ENCODE data around the gene PIAS2.

GRCh38 chr18:46829531-46829930 lies 87.8 kb downstream of the PIAS2 start:
- TF ChIP-seq ZNF41 (CRISPR knock-in tag; conservative IDR thresholded peaks at IDR 0.05) (no peak), POLR2A (conservative IDR thresholded peaks at IDR 0.05) (no peak), MLLT1 (IDR thresholded peaks at IDR 0.05) (no peak), TCF3 (CRISPR knock-in tag; IDR thresholded peaks at IDR 0.05) (no peak), HNRNPK (IDR thresholded peaks at IDR 0.05; ENCODE audit: low read depth, low read length, poor library complexity, severe bottlenecking) (no peak), BRCA1 (IDR thresholded peaks at IDR 0.05) (no peak), BRCA1 (CRISPR knock-in tag; IDR thresholded peaks at IDR 0.05) (no peak), ZNF699 (CRISPR knock-in tag; IDR thresholded peaks at IDR 0.05; ENCODE audit: insufficient replicate concordance) (no peak)
- TF ChIP-seq, protein P1, sequence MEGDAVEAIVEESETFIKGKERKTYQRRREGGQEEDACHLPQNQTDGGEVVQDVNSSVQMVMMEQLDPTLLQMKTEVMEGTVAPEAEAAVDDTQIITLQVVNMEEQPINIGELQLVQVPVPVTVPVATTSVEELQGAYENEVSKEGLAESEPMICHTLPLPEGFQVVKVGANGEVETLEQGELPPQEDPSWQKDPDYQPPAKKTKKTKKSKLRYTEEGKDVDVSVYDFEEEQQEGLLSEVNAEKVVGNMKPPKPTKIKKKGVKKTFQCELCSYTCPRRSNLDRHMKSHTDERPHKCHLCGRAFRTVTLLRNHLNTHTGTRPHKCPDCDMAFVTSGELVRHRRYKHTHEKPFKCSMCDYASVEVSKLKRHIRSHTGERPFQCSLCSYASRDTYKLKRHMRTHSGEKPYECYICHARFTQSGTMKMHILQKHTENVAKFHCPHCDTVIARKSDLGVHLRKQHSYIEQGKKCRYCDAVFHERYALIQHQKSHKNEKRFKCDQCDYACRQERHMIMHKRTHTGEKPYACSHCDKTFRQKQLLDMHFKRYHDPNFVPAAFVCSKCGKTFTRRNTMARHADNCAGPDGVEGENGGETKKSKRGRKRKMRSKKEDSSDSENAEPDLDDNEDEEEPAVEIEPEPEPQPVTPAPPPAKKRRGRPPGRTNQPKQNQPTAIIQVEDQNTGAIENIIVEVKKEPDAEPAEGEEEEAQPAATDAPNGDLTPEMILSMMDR (IDR thresholded peaks at IDR 0.05 in 2 of 3, conservative IDR thresholded peaks at IDR 0.05 in 1 of 3; ENCODE audit: insufficient read depth in 2 of 3, low read depth in 1 of 3, low read length in 3 of 3) = no peak
- TF ChIP-seq, protein P2, sequence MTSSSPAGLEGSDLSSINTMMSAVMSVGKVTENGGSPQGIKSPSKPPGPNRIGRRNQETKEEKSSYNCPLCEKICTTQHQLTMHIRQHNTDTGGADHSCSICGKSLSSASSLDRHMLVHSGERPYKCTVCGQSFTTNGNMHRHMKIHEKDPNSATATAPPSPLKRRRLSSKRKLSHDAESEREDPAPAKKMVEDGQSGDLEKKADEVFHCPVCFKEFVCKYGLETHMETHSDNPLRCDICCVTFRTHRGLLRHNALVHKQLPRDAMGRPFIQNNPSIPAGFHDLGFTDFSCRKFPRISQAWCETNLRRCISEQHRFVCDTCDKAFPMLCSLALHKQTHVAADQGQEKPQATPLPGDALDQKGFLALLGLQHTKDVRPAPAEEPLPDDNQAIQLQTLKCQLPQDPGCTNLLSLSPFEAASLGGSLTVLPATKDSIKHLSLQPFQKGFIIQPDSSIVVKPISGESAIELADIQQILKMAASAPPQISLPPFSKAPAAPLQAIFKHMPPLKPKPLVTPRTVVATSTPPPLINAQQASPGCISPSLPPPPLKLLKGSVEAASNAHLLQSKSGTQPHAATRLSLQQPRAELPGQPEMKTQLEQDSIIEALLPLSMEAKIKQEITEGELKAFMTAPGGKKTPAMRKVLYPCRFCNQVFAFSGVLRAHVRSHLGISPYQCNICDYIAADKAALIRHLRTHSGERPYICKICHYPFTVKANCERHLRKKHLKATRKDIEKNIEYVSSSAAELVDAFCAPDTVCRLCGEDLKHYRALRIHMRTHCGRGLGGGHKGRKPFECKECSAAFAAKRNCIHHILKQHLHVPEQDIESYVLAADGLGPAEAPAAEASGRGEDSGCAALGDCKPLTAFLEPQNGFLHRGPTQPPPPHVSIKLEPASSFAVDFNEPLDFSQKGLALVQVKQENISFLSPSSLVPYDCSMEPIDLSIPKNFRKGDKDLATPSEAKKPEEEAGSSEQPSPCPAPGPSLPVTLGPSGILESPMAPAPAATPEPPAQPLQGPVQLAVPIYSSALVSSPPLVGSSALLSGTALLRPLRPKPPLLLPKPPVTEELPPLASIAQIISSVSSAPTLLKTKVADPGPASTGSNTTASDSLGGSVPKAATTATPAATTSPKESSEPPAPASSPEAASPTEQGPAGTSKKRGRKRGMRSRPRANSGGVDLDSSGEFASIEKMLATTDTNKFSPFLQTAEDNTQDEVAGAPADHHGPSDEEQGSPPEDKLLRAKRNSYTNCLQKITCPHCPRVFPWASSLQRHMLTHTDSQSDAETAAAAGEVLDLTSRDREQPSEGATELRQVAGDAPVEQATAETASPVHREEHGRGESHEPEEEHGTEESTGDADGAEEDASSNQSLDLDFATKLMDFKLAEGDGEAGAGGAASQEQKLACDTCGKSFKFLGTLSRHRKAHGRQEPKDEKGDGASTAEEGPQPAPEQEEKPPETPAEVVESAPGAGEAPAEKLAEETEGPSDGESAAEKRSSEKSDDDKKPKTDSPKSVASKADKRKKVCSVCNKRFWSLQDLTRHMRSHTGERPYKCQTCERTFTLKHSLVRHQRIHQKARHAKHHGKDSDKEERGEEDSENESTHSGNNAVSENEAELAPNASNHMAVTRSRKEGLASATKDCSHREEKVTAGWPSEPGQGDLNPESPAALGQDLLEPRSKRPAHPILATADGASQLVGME (CRISPR knock-in tag; IDR thresholded peaks at IDR 0.05) = no peak
